Neural progenitor cell (in vitro differentiated cells): Measurements from ENCODE around the gene C3orf22. TPM values are rescaled to one million over a fixed set of nuclear protein-coding genes. Genes with fewer than 3 reads are reported as not detected.

Experiments used
- DNase-seq: peaks from one replicate; pipeline ENCODE4 v3.0.0-alpha.2; 2016; ENCODE audit warnings: low spot score
- H2AFZ ChIP-seq: fragments of 200-600 bp; sonication (generic); replicated peaks from 2 replicates; pipeline ENCODE4 v1.6.1; 2016; ENCODE audit warnings: antibody characterized with exemption
- H3F3A ChIP-seq: fragments of 200-600 bp; sonication (generic); 2 replicates; pipeline ENCODE4 v1.6.1; 2016; ENCODE audit warnings: antibody characterized with exemption, low read depth
- H3K27ac ChIP-seq: fragments of 200-600 bp; sonication (generic); 2 replicates; pipeline ENCODE4 v1.5.1; 2016; ENCODE audit warnings: mild to moderate bottlenecking
- H3K27me3 ChIP-seq: fragments of 200-600 bp; sonication (generic); 2 replicates; pipeline ENCODE4 v1.6.1; 2016; ENCODE audit warnings: mild to moderate bottlenecking, moderate library complexity
- H3K36me3 ChIP-seq: fragments of 200-600 bp; sonication (generic); 2 replicates; pipeline ENCODE4 v1.5.1; 2016
- H3K4me1 ChIP-seq: fragments of 200-600 bp; sonication (generic); 2 replicates; pipeline ENCODE4 v1.6.1; 2016; ENCODE audit warnings: mixed run types
- H3K4me2 ChIP-seq: fragments of 200-600 bp; sonication (generic); 2 replicates; pipeline ENCODE4 v1.6.1; 2016
- H3K4me3 ChIP-seq: fragments of 200-600 bp; sonication (generic); 2 replicates; pipeline ENCODE4 v1.5.1; 2016
- H3K79me2 ChIP-seq: fragments of 200-600 bp; sonication (generic); 2 replicates; pipeline ENCODE4 v1.6.1; 2016; ENCODE audit warnings: low read depth
- H3K9ac ChIP-seq: fragments of 200-600 bp; sonication (generic); 2 replicates; pipeline ENCODE4 v1.6.1; 2016
- H3K9me3 ChIP-seq: fragments of 200-600 bp; sonication (generic); 2 replicates; pipeline ENCODE4 v1.5.1; 2016; ENCODE audit warnings: low read depth
- H4K20me1 ChIP-seq: fragments of 200-600 bp; sonication (generic); 2 replicates; pipeline ENCODE4 v1.6.1; 2016; ENCODE audit warnings: low read depth
- H3K27ac Mint-ChIP-seq: 3 replicates; pipeline ENCODE4 v1.8.0; 2021; ENCODE audit warnings: mixed read lengths
- H3K27me3 Mint-ChIP-seq: 2 replicates; pipeline ENCODE4 v1.8.0; 2022; ENCODE audit warnings: low read depth, mild to moderate bottlenecking, inconsistent platforms, moderate library complexity, mixed read lengths; ENCODE audit not compliant: insufficient read depth
- H3K36me3 Mint-ChIP-seq: 3 replicates; pipeline ENCODE4 v1.8.0; 2021; ENCODE audit warnings: mixed read lengths
- H3K4me1 Mint-ChIP-seq: 3 replicates; pipeline ENCODE4 v1.8.0; 2021; ENCODE audit warnings: mixed read lengths
- H3K4me3 Mint-ChIP-seq: 3 replicates; pipeline ENCODE4 v1.8.0; 2021; ENCODE audit warnings: mild to moderate bottlenecking, moderate library complexity, mixed read lengths
- H3K9me3 Mint-ChIP-seq: 3 replicates; pipeline ENCODE4 v1.8.0; 2020; ENCODE audit warnings: mixed read lengths
- CTCF ChIP-seq: fragments of 200-600 bp; sonication (generic); IDR thresholded peaks from 2 replicates; pipeline ENCODE4 v1.5.1; 2017; ENCODE audit warnings: antibody characterized with exemption, mild to moderate bottlenecking
- EZH2 ChIP-seq: fragments of 200-600 bp; sonication (generic); IDR thresholded peaks from 2 replicates; pipeline ENCODE4 v1.6.1; 2017; ENCODE audit warnings: antibody characterized with exemption, mild to moderate bottlenecking, moderate library complexity
- EZH2phosphoT487 ChIP-seq: fragments of 200-600 bp; sonication (generic); IDR thresholded peaks from 2 replicates; pipeline ENCODE4 v1.6.1; 2017; ENCODE audit warnings: antibody characterized with exemption
- total RNA-seq: library from RNA; depleted of rRNA; stranded (reverse); fragments of >200 nt; gene quantifications from 2 replicates; pipeline ENCODE4 v1.2.3, GENCODE V29; 2015; ENCODE audit warnings: low replicate concordance

C3orf22 gene
- total RNA-seq, 1 donor from 2014 or later: not detected

- no peak for DNase-seq
- no peaks in the 10 kb centered on the region for H4K20me1 ChIP-seq
- no peak overlapping the region for H3K4me3 Mint-ChIP-seq
Observed at GRCh38 chr3:126562737-126563276, 4.1 kb upstream of the C3orf22 start.

GRCh38 chr3:126557761-126558160 lies 971 bp downstream of the C3orf22 start:
- Mint-ChIP-seq H3K4me1 (no peaks in the 10 kb centered on the region), H3K27me3 (no peaks in the 10 kb centered on the region), H3K9me3 (peaks cover 4% of the 10 kb centered on the region), H3K4me3 (no peak overlapping the region), H3K36me3 (no peaks in the 10 kb centered on the region), H3K27ac (no peak overlapping the region)
- Histone ChIP-seq H3K4me1 (no peaks in the 10 kb centered on the region), H3F3A (no peaks in the 10 kb centered on the region), H3K9ac (no peak overlapping the region), H3K27me3 (peaks cover 4% of the 10 kb centered on the region), H2AFZ (no peak overlapping the region), H3K9me3 (no peaks in the 10 kb centered on the region), H3K4me2 (no peak overlapping the region), H3K4me3 (no peak overlapping the region), H3K79me2 (no peaks in the 10 kb centered on the region), H4K20me1 (no peaks in the 10 kb centered on the region), H3K36me3 (no peaks in the 10 kb centered on the region), H3K27ac (no peak overlapping the region)
- no peak for DNase-seq
- TF ChIP-seq EZH2phosphoT487 (no peak), CTCF (no peak), EZH2 (no peak)

More at GRCh38 chr3:126562737-126563276, 4.1 kb upstream of the C3orf22 start:
- TF ChIP-seq EZH2: no peak
- TF ChIP-seq EZH2phosphoT487: no peak
- TF ChIP-seq CTCF: no peak
- Histone ChIP-seq H3K27me3 (peaks cover 8% of the 10 kb centered on the region), H3F3A (no peaks in the 10 kb centered on the region), H3K36me3 (no peaks in the 10 kb centered on the region), H3K9me3 (no peaks in the 10 kb centered on the region), H3K9ac (no peak overlapping the region), H3K27ac (no peak overlapping the region), H2AFZ (no peak overlapping the region), H3K4me2 (no peak overlapping the region), H3K79me2 (no peaks in the 10 kb centered on the region), H3K4me3 (no peak overlapping the region), H3K4me1 (no peaks in the 10 kb centered on the region)
- Mint-ChIP-seq H3K4me1 (no peaks in the 10 kb centered on the region), H3K36me3 (no peaks in the 10 kb centered on the region), H3K27ac (no peak overlapping the region), H3K27me3 (no peaks in the 10 kb centered on the region), H3K9me3 (peaks cover 6% of the 10 kb centered on the region)

- H3K27me3 ChIP-seq: peaks cover 4% of the 10 kb centered on the region
- Mint-ChIP-seq H3K27ac (no peak overlapping the region), H3K9me3 (peaks cover 3% of the 10 kb centered on the region), H3K4me3 (no peak overlapping the region), H3K4me1 (no peaks in the 10 kb centered on the region), H3K36me3 (no peaks in the 10 kb centered on the region), H3K27me3 (no peaks in the 10 kb centered on the region)
- no peak for TF ChIP-seq EZH2phosphoT487
- no peak for TF ChIP-seq EZH2
- TF ChIP-seq CTCF: no peak
- H3K79me2 ChIP-seq: no peaks in the 10 kb centered on the region
- H3K4me1 ChIP-seq: no peaks in the 10 kb centered on the region
- H3K27ac ChIP-seq: no peak overlapping the region
- no peak overlapping the region for H3K4me3 ChIP-seq
- no peak for DNase-seq
- H4K20me1 ChIP-seq: no peaks in the 10 kb centered on the region
- H3K9ac ChIP-seq: no peak overlapping the region
- H3F3A ChIP-seq: no peaks in the 10 kb centered on the region
- H3K36me3 ChIP-seq: no peaks in the 10 kb centered on the region
- no peak overlapping the region for H2AFZ ChIP-seq
- H3K4me2 ChIP-seq: no peak overlapping the region
- H3K9me3 ChIP-seq: no peaks in the 10 kb centered on the region
Observed at GRCh38 chr3:126557415-126557745, 1.4 kb downstream of the C3orf22 start.
